Muscle of leg (tissue), 11 donors: ENCODE results near the gene CTNND2. TPM values are rescaled to one million over a fixed set of nuclear protein-coding genes. Genes with fewer than 3 reads are reported as not detected.
"Not testable (repeated sequence)": the region's sequence is repeated elsewhere in the genome, so short reads cannot be mapped to it uniquely, and the experiment has no call there.

Experiments used
- DNase-seq: peaks from one replicate; pipeline ENCODE4 v3.0.0; 2013
- H3K27ac ChIP-seq: one replicate; pipeline ENCODE4 v1.5.1; 2013; ENCODE audit warnings: mild to moderate bottlenecking, low read length, control low read depth
- H3K27me3 ChIP-seq: one replicate; pipeline ENCODE4 v1.6.1; 2013; ENCODE audit warnings: low read length; ENCODE audit not compliant: control insufficient read depth, insufficient read depth
- H3K36me3 ChIP-seq: one replicate; pipeline ENCODE4 v1.6.1; 2013; ENCODE audit warnings: low read length; ENCODE audit not compliant: control insufficient read depth, insufficient read depth
- H3K4me1 ChIP-seq: one replicate; pipeline ENCODE4 v1.6.1; 2013; ENCODE audit warnings: low read length; ENCODE audit not compliant: control insufficient read depth, insufficient read depth
- H3K4me3 ChIP-seq: one replicate; pipeline ENCODE4 v1.5.1; 2013; ENCODE audit warnings: low read length, control low read depth
- H3K9me3 ChIP-seq: replicated peaks from 2 replicates; pipeline ENCODE4 v1.6.1; 2013; ENCODE audit warnings: low read depth, low read length; ENCODE audit not compliant: control insufficient read depth
- WGBS: methylation state at CpG from one replicate; pipeline ENCODE4 v1.1.5; 2013; ENCODE audit warnings: missing lambda C conversion rate; ENCODE audit not compliant: insufficient coverage; 5-methylcytosine and 5-hydroxymethylcytosine counted together
- polyA plus RNA-seq, 8 donors: library from polyadenylated mRNA; unstranded; fragments of 120-200 nt; gene quantifications; one replicate each; pipeline versions ENCODE4 v1.2.1 to v1.2.3, GENCODE V29; 2013; ENCODE audit warnings: inconsistent platforms in 1 of 8, low replicate concordance in 1 of 8; ENCODE audit not compliant: insufficient read length in 8 of 8, insufficient read depth in 1 of 8
- total RNA-seq: library from RNA; stranded (reverse); fragments of 120-200 nt; gene quantifications from one replicate; pipeline ENCODE4 v1.2.4, GENCODE V29; 2013

Gene CTNND2
- total and polyA plus RNA-seq, 9 donors: 0.48 to 1.0 (median 0.71) TPM

- no peak for DNase-seq
- 100% methylated on average over 1 of the region's 3 CpGs for WGBS
- no peaks in the 10 kb centered on the region for H3K9me3 ChIP-seq
- no peaks in the 10 kb centered on the region for H3K27me3 ChIP-seq
- no peaks in the 10 kb centered on the region for H3K36me3 ChIP-seq
- no peak overlapping the region for H3K27ac ChIP-seq
- no peaks in the 10 kb centered on the region for H3K4me1 ChIP-seq
- H3K4me3 ChIP-seq: no peak overlapping the region
Observed at GRCh38 chr5:11415751-11416150, 488.5 kb downstream of the CTNND2 start.

- not testable (repeated sequence) for DNase-seq, H3K27ac ChIP-seq, H3K4me1 ChIP-seq, H3K27me3 ChIP-seq, H3K36me3 ChIP-seq, H3K9me3 ChIP-seq, H3K4me3 ChIP-seq
- WGBS: 86% methylated on average over 1 of the region's 1 CpG
Observed at GRCh38 chr5:11414732-11415131, 489.5 kb downstream of the CTNND2 start.

GRCh38 chr5:11411621-11412020, 492.6 kb downstream of the CTNND2 start:
- Histone ChIP-seq H3K4me1 (no peaks in the 10 kb centered on the region), H3K9me3 (no peaks in the 10 kb centered on the region), H3K36me3 (no peaks in the 10 kb centered on the region), H3K27me3 (no peaks in the 10 kb centered on the region), H3K4me3 (no peak overlapping the region), H3K27ac (no peak overlapping the region)
- WGBS: no CpG with 5 or more reads among the region's 2 CpGs
- DNase-seq: no peak

DNA sequence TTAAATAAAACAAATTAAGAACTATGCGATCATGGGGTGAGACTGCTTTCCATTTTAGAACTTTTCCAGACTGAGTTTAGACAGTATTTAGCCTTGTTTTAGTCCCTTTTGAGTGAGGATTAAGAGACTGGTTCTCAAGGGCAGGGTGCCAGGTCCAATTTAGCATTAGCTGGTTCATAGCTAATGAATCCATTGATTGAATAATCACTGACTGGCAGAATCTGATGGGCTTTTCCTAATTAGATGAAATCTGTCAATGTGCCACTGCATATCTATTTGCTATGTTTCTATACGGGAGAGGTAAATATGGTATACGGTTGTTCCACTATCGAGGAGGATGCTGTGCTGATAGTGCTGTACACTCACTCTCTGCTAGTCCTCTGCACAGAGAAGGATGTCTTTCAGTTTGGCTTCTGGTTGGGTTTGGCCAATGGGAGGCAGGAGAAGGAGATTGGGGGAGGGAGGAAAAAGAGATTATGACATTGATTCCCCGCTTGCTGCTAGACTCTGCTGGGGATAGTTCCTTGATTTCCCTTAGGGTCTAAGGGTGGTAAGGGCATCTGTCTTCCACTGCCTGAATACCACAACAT, 496.6 kb downstream of the CTNND2 start:
- WGBS: 100% methylated on average over 1 of the region's 5 CpGs
- Histone ChIP-seq H3K27me3 (no peaks in the 10 kb centered on the region), H3K9me3 (no peaks in the 10 kb centered on the region), H3K27ac (no peak overlapping the region), H3K4me1 (no peaks in the 10 kb centered on the region), H3K4me3 (no peak overlapping the region), H3K36me3 (no peaks in the 10 kb centered on the region)
- no peak for DNase-seq

GRCh38 chr5:11400316-11400715, 503.9 kb downstream of the CTNND2 start:
- H3K36me3 ChIP-seq: no peaks in the 10 kb centered on the region
- WGBS: no CpG with 5 or more reads among the region's 2 CpGs

GRCh38 chr5:11398728-11399127, 505.5 kb downstream of the CTNND2 start:
- H3K9me3 ChIP-seq: no peaks in the 10 kb centered on the region
- no peak overlapping the region for H3K27ac ChIP-seq
- H3K27me3 ChIP-seq: no peaks in the 10 kb centered on the region
- no peaks in the 10 kb centered on the region for H3K4me1 ChIP-seq
- H3K36me3 ChIP-seq: no peaks in the 10 kb centered on the region
- WGBS: 74% methylated on average over 3 of the region's 3 CpGs
- DNase-seq: no peak
- no peak overlapping the region for H3K4me3 ChIP-seq

More at GRCh38 chr5:11400316-11400715, 503.9 kb downstream of the CTNND2 start:
- H3K27ac ChIP-seq: no peak overlapping the region
- H3K9me3 ChIP-seq: no peaks in the 10 kb centered on the region
- no peak overlapping the region for H3K4me3 ChIP-seq
- DNase-seq: no peak
- H3K27me3 ChIP-seq: no peaks in the 10 kb centered on the region
- no peaks in the 10 kb centered on the region for H3K4me1 ChIP-seq

- no peaks in the 10 kb centered on the region for H3K27me3 ChIP-seq
- no peak overlapping the region for H3K27ac ChIP-seq
- WGBS: no CpG with 5 or more reads among the region's 8 CpGs
- no peaks in the 10 kb centered on the region for H3K9me3 ChIP-seq
- no peaks in the 10 kb centered on the region for H3K36me3 ChIP-seq
- H3K4me3 ChIP-seq: no peak overlapping the region
- no peak for DNase-seq
- H3K4me1 ChIP-seq: no peaks in the 10 kb centered on the region
Observed at GRCh38 chr5:11397549-11397948, 506.7 kb downstream of the CTNND2 start.

DNA sequence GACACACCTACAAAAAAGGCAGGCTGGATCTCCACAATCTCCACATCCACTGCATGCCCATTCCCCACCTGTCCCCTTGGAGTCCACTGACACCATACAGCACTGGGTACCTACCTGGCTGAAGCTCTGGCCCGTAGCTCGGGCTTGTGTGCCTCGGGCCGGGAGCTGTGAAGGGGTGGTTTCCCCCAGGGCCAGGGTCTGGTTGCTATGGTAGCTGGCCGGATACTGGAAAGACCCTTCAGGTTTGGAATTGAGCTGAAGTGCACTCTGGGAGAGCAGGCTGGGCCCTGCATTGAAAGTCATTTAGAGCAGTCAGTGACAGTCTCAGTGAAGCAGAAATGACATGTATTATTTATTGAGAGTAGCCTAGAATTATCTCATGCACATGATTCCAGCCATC, 507.3 kb downstream of the CTNND2 start:
- Histone ChIP-seq H3K36me3 (no peaks in the 10 kb centered on the region), H3K27ac (no peak overlapping the region), H3K27me3 (no peaks in the 10 kb centered on the region), H3K4me1 (no peaks in the 10 kb centered on the region), H3K9me3 (no peaks in the 10 kb centered on the region), H3K4me3 (no peak overlapping the region)
- DNase-seq: no peak
- 76% methylated on average over 4 of the region's 5 CpGs for WGBS

DNA sequence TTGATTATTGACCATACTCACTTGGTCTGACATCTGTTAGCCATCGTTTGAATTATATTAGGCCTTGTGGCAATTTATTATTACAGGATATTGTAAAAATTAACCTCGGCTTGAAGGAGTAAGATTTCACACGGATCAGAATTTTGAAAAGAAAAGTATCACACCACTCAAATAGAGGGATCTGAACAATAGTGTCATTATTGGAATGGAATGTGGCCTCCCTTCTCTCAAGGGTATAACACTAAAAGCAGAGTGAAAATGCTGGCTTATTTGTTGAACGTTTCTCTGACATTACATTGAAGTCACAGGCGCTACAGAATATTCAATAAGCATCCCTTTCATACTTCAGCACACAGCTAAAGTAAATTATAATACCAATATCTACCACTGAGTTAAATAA, 509.3 kb downstream of the CTNND2 start:
- H3K27ac ChIP-seq: no peak overlapping the region
- no peaks in the 10 kb centered on the region for H3K36me3 ChIP-seq
- no CpG with 5 or more reads among the region's 5 CpGs for WGBS
- no peaks in the 10 kb centered on the region for H3K4me1 ChIP-seq
- H3K27me3 ChIP-seq: peaks cover 2% of the 10 kb centered on the region
- H3K9me3 ChIP-seq: no peaks in the 10 kb centered on the region
- H3K4me3 ChIP-seq: no peak overlapping the region
- no peak for DNase-seq

DNA sequence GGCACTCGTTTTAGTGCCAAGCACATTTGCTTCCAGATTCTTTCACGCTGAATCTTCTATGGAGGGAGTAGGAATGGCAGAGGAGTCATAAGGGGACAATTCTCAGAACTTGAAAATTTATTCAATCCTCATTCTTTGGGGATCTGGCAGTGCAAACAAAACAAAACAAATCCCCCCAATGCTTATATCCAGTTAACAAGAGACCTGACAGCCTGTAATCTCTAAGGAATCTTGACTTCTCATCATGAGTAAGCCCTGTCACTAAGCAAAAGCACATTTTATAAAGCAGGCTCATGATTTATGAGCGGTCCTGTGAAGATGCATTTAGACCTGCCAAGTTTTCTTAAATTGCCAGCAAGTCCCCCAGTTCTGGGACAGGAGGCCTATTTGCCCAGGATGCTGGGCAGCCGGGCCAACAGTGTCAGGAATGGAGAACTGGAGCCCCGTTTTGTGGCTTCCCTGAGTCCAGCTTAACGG, 513.9 kb downstream of the CTNND2 start:
- Histone ChIP-seq H3K36me3 (no peaks in the 10 kb centered on the region), H3K27me3 (peaks cover 17% of the 10 kb centered on the region), H3K4me3 (no peak overlapping the region), H3K9me3 (no peaks in the 10 kb centered on the region), H3K27ac (no peak overlapping the region), H3K4me1 (no peaks in the 10 kb centered on the region)
- WGBS: 77% methylated on average over 4 of the region's 6 CpGs
- no peak for DNase-seq

DNA sequence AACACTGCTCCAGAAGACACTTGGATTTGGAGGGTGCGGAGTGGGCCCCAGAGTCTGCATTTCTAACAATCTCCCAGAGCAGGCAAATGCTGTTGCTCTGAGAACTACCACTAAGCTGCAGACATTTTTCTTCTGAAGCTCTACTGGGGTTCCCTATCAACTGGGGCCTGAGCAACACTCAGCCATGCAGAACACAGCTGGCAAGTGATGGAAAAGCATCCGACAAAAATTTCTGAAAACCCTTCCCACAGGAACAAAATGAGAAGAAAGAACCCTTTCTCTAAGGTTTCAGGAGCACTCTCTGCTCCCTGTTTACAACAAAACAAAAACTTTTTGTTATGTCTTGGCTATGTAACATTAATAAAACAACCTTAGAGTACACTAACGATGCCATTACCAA, 516.9 kb downstream of the CTNND2 start:
- H3K9me3 ChIP-seq: no peaks in the 10 kb centered on the region
- H3K4me3 ChIP-seq: no peak overlapping the region
- no CpG with 5 or more reads among the region's 3 CpGs for WGBS
- no peaks in the 10 kb centered on the region for H3K36me3 ChIP-seq
- peaks cover 25% of the 10 kb centered on the region for H3K27me3 ChIP-seq
- no peak overlapping the region for H3K27ac ChIP-seq
- H3K4me1 ChIP-seq: peaks cover 4% of the 10 kb centered on the region
- DNase-seq: no peak
